HG03045 (cell line): ENCODE data around the gene PTAFR.
A peak's percentile ranks its signal among the peaks of the same experiment; 100 is the strongest.

Experiments used
- ATAC-seq: cut with Tn5 transposase; IDR thresholded peaks from one replicate; pipeline ENCODE4 v1.9.1; 2021; ENCODE audit warnings: mild to moderate bottlenecking, moderate library complexity; ENCODE audit not compliant: unreplicated experiment

Gene PTAFR

DNA sequence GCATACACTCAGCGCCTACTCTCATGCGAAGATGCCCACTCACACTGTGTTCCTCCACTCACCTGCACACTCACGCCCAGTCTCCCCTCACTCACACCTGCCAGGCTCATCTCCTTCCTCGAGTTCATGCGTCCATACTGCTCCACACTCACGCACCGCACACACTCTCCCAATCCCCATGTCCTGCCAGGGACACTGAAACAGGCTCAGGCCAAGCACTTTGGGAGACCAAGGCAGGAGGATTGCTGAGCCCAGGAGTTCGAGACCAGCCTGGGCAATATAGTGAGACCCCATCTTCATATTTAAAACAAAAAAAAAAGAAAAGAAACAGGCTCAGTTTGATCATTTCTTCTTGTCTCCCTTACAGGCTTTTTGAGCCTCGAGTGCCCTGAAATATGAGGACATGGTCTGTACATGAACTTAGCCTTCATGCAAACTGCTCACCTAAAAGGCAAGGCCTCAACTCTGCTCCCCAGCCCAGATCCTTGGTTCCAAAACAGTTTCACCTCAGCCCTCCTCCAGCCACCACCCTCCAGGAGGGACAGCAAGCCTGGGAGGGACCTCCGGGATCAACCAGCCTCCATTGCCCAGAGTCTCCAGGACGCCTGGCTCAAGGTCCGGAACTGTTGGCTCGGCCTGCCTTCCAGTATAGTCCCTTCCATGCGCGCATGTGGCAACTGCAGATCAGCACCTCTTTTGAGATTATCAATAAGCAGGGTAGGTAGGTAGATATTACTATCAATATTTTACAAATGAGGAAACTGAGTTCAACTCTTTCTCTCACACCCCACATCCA lies 2.4 kb upstream of the PTAFR start:
- ATAC-seq = no peak

DNA sequence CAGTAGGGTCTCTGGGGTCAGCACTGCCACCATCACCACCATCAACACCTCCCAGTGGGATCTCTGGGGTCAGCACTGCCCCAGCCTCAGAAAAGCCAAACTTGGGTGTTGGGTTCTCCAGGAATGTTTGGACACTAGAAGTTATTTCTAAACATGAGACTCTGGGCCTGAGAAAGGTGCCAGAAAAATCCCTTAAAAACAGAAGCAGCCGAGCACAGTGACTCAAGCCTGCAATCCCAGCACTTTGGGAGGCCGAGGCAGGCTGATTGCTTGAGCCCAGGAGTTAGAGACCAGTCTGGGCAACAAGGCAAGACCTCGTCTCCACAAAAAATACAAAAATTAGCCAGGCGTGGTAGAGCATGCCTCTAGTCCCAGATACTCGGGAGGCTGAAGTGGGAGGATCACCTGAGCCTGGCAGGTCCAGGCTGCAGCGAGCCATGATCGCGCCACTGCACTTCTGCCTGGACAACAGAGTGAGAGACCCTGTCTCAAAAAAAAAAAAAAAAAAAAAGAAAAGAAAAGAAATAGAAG lies 470 bp downstream of the PTAFR start:
- ATAC-seq = no peak

DNA sequence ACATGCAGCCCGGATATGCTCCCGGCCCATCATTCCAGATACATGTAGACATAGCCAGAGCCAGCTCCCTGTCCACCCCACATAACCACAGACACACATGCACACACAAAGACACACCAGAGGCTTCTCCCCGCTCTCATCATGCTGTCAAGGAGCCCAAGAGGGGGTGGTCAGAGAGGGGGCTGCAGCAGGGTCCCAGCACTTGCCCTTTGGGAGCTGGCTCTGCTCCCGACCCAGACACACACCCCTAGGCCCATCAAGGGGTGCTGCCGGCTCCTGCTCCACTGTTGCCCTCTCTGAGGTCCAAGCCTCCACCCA lies 2.6 kb downstream of the PTAFR start:
- no peak for ATAC-seq

DNA sequence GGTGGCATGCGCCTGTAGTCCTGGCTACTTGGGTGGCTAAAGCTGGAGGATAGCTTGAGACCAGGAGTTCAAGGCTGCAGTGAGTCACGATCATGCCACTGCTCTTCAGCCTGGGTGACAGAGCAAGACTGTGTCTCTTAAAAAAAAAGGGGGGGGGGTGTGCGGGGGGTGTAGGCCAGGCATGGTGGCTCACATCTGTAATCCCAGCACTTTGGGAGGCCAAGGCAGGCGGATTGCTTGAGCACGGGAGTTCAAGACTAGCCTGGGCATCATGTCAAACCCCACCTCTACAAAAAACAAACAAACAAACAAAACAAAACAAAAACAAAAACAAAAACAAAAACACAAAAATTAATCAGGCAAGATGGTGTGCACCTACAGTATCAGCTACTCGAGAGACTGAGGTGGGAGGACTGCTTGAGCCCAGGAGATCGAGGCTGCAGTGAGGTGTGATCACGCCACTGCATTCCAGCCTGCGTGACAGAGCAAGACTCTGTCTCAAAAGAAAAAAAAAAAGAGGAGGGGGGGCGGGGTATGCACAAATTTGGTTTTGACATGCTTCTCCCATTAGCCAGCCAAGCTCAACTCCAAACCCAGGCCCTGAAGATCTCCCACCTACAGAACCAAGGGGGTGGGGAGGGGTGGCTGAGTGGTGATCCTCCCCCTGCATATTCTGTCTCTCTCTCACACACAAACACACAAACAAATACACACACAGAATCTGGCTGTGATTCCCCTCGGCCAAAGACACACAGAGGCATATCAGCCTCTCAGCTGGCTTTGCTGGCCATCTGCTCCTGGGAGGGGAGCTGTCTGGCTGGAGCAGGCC lies 3.1 kb downstream of the PTAFR start:
- no peak for ATAC-seq

DNA sequence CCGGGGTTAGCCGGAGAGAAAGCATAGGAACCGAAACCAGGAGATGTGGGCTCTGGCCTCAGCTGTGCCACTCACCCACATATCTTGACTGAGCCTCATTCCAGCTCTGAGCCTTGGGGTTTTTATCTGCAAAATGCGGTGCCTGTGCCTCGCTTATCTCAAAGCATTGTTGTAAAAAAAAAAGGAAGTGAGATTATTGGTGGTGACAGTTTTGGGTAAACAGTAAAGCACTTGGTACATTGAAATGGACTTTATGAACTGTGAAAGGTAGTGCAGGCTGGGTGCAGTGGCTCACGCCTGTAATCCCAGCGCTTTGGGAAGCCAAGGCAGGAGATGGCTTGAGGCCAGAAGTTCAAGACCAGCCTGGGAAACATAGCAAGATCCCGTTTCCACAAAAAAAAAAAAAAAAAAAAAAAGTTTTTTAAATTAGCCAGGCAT lies 3.8 kb downstream of the PTAFR start:
- peak; percentile 58 for ATAC-seq

DNA sequence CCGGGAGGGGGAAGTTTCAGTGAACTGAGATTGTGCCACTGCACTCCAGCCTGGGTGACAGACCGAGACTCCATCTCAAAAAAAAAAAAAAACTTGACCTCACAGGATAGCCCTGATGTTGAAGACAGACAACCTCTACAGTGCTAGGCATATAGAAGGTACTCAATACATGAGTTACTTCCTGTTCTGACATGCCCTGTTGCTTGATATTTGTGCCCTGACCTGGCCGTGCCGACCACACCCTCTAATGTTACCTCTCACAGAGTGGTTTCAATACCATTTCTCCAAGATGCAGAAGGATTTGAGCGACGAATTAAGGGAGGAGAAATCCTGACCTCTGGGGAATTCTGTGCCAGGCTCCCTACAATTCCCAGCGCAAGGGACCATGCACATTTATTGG lies 5.2 kb downstream of the PTAFR start:
- ATAC-seq = no peak

DNA sequence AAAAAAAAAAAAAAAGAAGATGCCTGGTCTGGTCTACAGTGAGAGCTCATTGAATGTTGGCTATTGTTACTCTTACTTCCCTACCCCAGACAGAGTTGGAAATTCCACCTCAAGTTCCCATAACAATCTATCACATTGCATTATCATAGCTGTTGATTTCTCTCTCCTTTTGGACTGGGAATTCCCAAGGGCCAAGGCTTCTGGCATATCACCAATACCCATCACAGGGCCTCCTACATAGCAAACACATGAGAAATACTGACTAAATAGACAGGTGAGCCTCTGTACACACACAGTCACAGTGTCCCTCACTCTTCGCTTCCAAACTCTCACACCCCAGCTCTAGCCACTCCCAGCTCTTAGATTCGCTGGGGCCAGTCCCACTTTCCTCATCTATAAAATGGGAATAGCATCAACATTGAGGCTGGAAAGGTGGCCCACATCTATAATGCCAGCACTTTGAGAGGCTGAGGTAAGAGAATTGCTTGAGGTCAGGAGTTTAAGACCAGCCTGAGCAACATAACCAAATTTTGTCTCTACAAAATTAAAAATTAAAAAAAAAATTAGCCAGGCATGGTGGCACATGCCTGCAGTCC lies 6.4 kb downstream of the PTAFR start:
- no peak for ATAC-seq

DNA sequence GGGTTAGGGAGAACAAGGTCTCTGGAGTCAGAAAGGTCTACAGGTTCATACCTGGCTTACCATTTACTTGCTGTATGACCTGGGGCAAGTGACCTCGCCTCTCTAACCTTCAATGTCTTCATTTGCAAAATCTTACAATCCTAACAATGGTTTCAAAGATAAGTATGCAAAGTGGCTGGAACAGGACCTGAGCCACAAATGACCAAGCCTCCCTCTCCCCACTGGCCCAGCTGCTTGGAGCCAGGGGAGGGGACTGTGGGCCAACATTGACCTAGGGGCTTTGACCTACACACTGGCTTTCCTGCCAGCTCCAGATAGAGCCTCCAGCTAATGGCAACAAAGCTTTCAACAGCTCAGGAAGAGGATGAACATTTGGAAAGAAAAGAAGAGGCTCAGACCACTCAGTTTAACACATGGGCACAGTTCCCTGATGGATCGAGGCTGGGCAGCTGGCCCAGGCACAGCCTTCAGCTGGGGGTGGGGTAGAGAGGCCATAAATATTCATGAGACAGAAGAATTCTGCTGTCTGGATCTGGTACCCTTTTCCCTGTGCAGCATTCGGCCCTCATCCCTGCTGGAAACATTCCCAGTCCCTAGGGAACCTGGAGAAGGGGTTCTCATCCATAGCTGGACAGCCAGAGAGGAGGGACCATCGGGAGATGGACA lies 12.9 kb downstream of the PTAFR start:
- no peak for ATAC-seq

DNA sequence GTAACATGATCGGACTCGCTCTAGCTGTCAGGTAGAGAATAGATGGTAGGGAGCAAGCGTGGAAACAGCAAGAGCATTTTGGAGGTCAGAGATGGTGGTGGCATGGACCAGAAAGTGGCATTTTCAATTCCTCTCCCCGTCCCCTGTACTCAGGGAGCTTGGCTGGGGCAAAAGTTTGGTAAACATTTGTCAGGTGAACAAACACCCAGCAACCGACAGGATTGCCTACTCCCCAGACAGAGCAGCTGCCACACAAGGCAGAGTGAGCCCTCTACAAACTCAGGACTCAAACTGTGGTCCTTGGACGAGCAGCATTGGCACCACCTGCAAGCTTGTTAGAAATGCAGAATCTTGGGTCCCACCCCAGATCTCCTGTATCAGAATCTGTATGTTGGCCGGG lies 14.3 kb downstream of the PTAFR start:
- ATAC-seq = no peak

DNA sequence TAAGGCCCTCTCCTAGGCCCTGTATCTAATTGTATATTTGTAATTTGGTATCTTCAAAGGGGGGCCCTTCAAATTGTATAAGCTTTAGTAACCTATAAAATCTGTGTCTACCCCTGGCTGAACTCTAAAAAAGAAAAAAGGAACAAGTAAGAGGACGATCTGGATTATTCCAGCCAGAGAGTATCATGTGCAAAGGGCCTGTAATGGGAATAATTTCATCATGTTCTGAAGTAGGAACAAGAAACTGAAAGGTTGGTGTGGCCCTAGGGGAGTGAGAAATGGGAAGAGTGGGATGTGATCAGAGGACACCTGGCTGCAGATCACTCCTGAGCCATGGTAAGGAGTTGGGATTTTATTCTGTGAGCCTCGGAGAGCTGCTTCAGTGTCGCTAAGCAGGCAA lies 14.7 kb downstream of the PTAFR start:
- no peak for ATAC-seq

DNA sequence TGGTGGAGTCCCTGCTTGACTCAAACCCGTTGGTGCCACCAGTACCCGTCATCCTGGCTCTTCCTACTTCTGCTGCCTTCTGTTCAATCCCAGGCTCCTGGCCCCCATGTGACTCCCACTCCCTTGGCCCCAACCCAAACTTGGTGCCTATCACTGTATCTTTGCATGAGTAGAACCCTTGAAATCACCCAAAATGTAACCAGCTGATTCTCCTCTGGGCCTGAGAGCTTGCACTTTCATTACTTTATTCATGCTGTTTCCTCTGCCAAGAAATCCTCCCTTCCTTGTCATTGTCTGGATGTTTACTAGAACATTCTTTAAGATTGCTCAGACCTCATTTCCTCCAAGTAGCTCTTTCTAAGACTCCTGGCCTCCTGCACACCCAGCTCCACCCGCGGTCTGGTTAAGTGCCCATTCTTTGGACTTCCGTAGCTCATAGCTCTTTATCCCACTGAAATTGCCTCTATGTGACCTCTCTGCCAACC lies 15.7 kb downstream of the PTAFR start:
- ATAC-seq = no peak

DNA sequence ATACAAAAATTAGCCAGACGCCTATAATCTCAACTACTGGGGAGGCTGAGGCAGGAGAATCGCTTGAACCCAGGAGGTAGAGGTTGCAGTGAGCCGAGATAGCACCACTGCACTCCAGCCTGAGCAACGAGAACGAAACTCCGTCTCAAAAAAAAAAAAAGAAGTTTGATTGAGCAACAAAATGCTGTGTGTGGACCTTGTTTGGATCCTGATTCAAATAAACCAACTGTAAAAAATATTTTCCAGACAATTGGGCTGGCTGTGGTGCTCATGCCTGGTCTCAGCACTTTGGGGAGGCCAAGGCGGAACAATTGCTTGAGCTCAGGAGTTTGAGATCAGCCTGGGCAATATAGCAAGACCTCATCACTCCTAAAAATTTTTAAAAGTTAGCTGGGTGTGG lies 16.8 kb downstream of the PTAFR start:
- no peak for ATAC-seq

DNA sequence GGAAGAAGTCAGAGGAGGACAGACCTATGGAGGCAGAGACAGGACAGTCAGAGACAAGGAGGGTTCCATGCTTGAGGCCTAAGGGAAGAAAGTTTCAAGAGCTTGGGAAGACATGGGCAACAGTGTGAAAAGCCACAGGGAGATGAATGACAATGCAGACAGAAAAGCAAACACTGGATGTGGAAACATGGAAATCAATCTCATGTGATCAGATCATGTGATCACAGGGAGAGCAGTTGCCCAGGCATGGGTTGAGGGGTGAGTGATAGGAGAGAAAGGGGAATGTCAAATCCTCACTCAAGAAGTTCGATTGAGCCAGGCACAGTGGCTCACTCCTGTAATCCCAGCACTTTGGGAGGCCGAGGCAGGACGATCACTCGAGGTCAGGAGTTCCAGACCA lies 17.2 kb downstream of the PTAFR start:
- ATAC-seq = no peak

DNA sequence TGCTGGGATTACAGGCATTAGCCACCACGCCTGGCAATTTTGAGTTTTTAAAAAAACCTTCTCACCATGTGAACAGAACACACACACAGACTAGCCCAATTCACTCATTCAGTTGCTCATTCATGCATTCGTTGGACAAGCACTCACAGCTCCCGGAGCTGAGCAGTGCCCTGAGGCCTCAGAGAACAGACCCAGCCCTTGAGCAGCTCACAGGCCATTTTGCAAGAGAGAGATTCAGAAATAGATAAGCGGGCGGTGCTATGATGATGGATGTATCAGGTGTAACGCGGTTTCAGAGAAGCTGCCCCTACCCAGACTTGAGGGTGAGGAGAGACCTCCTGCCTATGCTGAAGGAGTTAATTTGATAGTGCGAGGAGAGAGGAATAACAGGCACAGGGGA lies 18.6 kb downstream of the PTAFR start:
- no peak for ATAC-seq

DNA sequence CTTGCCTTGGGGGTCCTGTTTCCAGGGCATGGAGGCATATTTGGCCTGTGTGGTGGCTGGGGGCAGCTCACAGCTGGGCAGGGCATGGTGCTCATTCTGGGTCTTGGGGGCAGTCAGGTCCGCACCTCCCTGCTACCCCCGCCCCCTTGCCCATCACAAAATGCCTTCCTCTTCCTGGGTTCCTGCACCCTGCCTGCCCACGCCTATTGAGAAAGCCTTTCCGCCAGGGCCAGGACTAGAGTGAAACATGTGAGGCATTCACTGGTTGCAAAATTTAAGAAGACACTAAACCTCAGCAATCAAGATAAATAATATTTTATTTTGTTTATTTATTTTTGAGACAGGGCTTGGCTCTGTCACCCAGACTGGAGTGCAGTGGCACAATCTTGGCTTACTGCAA lies 19.7 kb downstream of the PTAFR start:
- ATAC-seq = no peak

DNA sequence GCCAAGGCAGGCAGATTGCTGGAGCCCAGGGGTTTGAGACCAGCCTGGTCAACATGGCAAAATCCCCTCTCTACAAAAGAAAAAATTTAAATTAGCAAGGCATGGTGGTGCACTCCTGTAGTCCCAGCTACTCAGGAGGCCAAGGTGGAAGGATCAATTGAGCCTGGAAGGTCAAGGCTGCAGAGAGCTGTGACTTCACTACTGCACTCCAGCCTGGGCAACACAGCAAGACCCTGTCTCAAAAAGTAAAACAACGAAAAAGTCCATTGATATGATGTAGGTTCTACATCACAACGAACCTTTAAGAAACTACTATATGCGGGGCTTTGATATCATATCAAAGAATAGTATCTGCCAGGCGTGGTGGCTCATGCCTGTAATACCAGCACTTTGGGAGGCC lies 20.9 kb downstream of the PTAFR start:
- ATAC-seq = no peak

DNA sequence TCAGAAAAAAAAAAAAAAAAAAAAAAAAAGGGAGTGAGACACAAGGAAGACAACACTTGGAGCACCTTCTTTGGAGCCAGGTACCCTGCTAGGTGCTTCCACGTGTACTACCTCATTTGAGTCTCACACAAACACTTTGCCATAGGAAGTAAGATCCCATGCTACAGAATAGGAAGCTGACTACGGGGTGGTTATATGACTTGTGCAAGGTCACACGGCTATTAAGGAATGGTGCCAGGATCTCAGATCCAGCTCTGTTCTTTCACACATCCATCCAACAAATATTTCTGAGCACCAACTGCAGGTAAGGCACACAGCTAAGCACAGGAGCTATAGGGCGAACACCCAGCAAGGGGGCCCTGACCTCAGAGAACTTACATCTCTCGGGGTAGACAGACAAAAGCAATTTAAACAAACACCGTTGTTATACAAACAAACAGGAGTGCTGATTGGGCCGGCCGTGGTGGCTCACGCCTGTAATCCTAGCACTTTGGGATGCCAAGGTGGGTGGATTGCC lies 22.4 kb downstream of the PTAFR start:
- ATAC-seq = no peak

DNA sequence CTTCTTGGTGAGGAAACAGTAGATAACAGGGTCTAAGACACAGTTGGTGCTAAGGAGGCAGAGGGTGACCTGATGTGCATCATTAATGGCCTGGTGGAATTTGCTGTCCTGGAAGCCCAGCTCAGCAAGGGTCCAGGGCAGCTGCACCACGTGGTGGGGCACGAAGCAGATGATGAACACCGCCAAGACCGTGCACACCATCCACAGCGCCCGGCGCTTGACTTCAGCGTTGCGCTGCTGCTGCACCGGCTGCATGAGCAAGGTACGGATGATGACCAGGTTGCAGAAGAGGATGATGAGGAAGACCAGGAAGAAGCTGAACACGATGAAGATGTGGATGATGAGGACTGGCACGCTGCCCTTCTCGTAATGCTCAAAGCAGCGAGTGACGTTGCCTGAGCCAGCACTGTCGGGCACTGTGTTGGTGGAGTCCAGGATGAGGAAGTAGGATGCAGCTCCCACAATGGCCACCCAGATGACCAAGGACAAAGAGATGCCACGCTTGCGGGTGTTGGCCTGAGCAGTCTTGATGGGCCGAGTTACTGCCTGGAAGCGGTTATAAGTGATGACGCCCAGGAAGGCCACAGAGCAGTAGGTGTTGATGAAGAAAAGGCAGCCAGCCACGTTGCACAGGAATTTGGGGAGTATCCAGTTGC lies 26.2 kb downstream of the PTAFR start:
- no peak for ATAC-seq

DNA sequence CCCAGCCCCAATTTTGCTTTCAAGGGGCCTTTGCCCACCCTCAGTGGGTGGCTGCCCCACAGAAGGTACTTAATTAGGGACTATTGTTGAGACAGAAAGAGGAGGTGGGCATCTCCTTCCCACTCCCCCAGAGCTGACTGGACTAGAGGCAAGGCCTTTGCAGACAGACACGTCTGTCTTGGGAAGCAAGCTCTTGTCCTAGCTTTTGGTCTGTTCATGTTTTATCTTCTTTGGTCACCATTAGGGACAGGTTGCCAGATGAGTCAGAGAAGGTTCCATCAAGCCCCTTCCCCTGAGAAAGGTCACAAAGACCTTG lies 27.7 kb downstream of the PTAFR start:
- no peak for ATAC-seq

DNA sequence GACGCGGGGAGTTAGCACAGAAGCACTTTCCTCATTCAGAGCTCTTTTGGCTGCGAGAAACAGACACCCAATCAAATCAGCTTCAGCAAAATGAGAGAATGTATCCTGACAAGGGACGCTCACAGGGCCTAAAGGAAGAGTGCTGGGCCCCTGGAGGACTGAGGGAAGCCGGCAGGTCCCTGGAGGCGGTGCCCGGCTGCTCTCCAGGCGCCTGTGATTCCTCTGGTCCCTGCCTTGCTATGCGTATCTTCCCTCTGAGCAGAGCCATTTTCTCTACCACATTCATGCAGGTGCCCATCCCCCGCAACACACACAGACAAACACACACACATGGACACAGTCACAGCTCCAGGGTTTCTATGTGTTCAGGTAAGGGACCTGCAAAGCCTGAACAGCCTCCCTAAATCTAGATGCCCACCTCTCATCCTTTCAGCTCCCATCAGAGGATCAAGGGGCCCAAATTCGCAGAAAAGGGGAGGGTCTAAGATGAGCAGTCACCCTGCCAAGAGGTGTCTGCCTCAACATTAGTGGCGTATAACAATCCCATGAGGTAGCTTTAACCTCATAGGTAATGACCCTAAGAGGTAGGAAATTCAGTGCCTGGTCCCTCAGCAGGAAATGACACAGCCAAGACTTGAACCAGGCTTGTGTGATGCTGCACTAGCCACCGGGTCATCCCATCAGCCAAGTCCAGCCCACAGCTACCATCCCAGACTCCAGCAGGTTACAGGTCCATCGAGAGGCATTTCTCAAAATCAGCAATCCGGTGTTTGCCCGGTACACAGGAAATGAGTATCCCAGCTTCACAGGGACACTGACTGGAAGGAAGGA lies 29.0 kb downstream of the PTAFR start:
- ATAC-seq = peak; percentile 20
